K562 (cell line): Measurements from ENCODE around the gene AURKB. TPM values are rescaled to one million over a fixed set of nuclear protein-coding genes. Genes with fewer than 3 reads are reported as not detected.

Experiments
- ATAC-seq: fragments of 200-7000 bp; cut with Tn5 transposase; 3 replicates; pipeline ENCODE4 v1.9.1; 2020; ENCODE audit warnings: moderate library complexity
- BruUV-seq: library from RNA; stranded (reverse); fragments of 400-500 nt; replicated peaks from 2 replicates; lab custom pipeline; 2021; lab: Mats Ljungman, UMichigan
- CTCF ChIA-PET: fragments of 300-600 bp; formaldehyde crosslinking; extraction: SDS; loops from one replicate; lab custom pipeline; 2021; ENCODE audit warnings: low intra/inter-chr PET ratio; lab: Yijun Ruan, JAX
- POLR2A ChIA-PET: fragments of 300-600, 350-650 bp; sonication (Branson Sonifier 250); formaldehyde crosslinking; extraction: SDS; loops from one replicate; lab custom pipeline; 2021; ENCODE audit warnings: antibody characterized with exemption, inconsistent platforms; lab: Yijun Ruan, JAX
- DNase-seq, 4 experiments: peaks; one replicate each; pipeline versions ENCODE4 v3.0.0 to v3.0.0-alpha.2; 2011 to 2018; ENCODE audit warnings: low spot score in 3 of 4, mixed read lengths in 3 of 4; ENCODE audit errors: extremely low read depth in 1 of 4
- FAIRE-seq: peaks from 2 replicates; lab custom pipeline; 2011; peaks lifted over from hg19 to GRCh38; lab: Jason Lieb, UNC
- H2AFZ ChIP-seq: 2 replicates; pipeline ENCODE4 v1.6.0; 2011; ENCODE audit warnings: low read depth, low read length, control low read depth, inconsistent platforms
- H3K27ac ChIP-seq: fragments of 200-600 bp; 3 replicates; pipeline ENCODE4 v1.8.0; 2011; ENCODE audit warnings: low read depth, mild to moderate bottlenecking, control low read depth, inconsistent platforms, low read length, moderate library complexity, mixed read lengths; ENCODE audit errors: extremely low read depth
- H3K27me3 ChIP-seq, 2 experiments: fragments of 300-600 bp in 1 of 2; 2 replicates in 1 of 2; 3 replicates in 1 of 2; pipeline versions ENCODE4 v1.6.0 to v1.8.0; 2011; ENCODE audit warnings: inconsistent platforms in 2 of 2, low read length in 2 of 2, mild to moderate bottlenecking in 1 of 2, mixed read lengths in 1 of 2, moderate library complexity in 1 of 2; ENCODE audit not compliant: control insufficient read depth in 2 of 2, insufficient read depth in 2 of 2
- H3K36me3 ChIP-seq: fragments of 300-600 bp; 3 replicates; pipeline ENCODE4 v1.8.0; 2011; ENCODE audit warnings: mild to moderate bottlenecking, low read length, inconsistent platforms; ENCODE audit not compliant: control insufficient read depth, insufficient read depth
- H3K4me1 ChIP-seq, 2 experiments: fragments of 200-600 bp in 1 of 2; replicated peaks in 1 of 2; 2 replicates in 1 of 2; 3 replicates in 1 of 2; pipeline versions ENCODE4 v1.5.1 to v1.8.0; 2011; ENCODE audit warnings: inconsistent platforms in 2 of 2, low read length in 2 of 2, mild to moderate bottlenecking in 1 of 2, mixed read lengths in 1 of 2, moderate library complexity in 1 of 2; ENCODE audit not compliant: control insufficient read depth in 2 of 2, insufficient read depth in 2 of 2
- H3K4me2 ChIP-seq: 2 replicates; pipeline ENCODE4 v1.6.1; 2011; ENCODE audit warnings: low read length, control low read depth, inconsistent platforms, mixed read lengths; ENCODE audit not compliant: insufficient read depth
- H3K4me3 ChIP-seq: fragments of 200-600 bp; sonication (generic), shearing (Covaris generic); 2 replicates; pipeline ENCODE4 v1.5.1; 2016; ENCODE audit warnings: control low read depth, inconsistent platforms
- H3K79me2 ChIP-seq: fragments of 200-600 bp; 3 replicates; pipeline ENCODE4 v1.8.0; 2011; ENCODE audit warnings: low read length, inconsistent platforms; ENCODE audit not compliant: control insufficient read depth, insufficient read depth
- H3K9ac ChIP-seq, 2 experiments: 2 replicates each; pipeline versions ENCODE4 v1.6.0 to v1.6.1; 2011; ENCODE audit warnings: low read depth in 2 of 2, low read length in 2 of 2, control low read depth in 1 of 2, inconsistent platforms in 1 of 2, mild to moderate bottlenecking in 1 of 2, mixed read lengths in 1 of 2; ENCODE audit not compliant: insufficient read depth in 1 of 2
- H3K9me1 ChIP-seq: one replicate; pipeline ENCODE4 v1.6.0; 2011; ENCODE audit warnings: inconsistent platforms, mild to moderate bottlenecking, low read length, moderate library complexity; ENCODE audit not compliant: control insufficient read depth, insufficient read depth
- H3K9me3 ChIP-seq: replicated peaks from 2 replicates; pipeline ENCODE4 v1.5.1; 2011; ENCODE audit warnings: low read depth, low read length, inconsistent platforms; ENCODE audit not compliant: control insufficient read depth, insufficient read depth
- H4K20me1 ChIP-seq: replicated peaks from 2 replicates; pipeline ENCODE4 v1.6.1; 2011; ENCODE audit warnings: low read length, inconsistent platforms, mixed read lengths; ENCODE audit not compliant: control insufficient read depth, insufficient read depth
- ARID2 ChIP-seq: fragments of 450-650 bp; IDR thresholded peaks from 2 replicates; pipeline ENCODE4 v1.6.1; 2017; ENCODE audit warnings: antibody characterized with exemption, mild to moderate bottlenecking
- CBX1 ChIP-seq: sonication (generic); IDR thresholded peaks from 2 replicates; pipeline ENCODE4 v1.6.1; 2016; ENCODE audit warnings: antibody characterized with exemption, low read depth, mild to moderate bottlenecking
- GABPB1 ChIP-seq: sonication (generic); formaldehyde crosslinking; IDR thresholded peaks from 2 replicates; pipeline ENCODE4 v1.8.0; 2022; ENCODE audit warnings: mild to moderate bottlenecking, missing genetic modification reagents
- HMG20B ChIP-seq: fragments of 250-450 bp; sonication (Bioruptor Pico); IDR thresholded peaks from 2 replicates; pipeline ENCODE4 v1.5.0; 2021; ENCODE audit warnings: mild to moderate bottlenecking
- KDM5B ChIP-seq: fragments of 200-600 bp; sonication (generic); IDR thresholded peaks from 2 replicates; pipeline ENCODE4 v1.6.1; 2012; ENCODE audit warnings: low read depth, mild to moderate bottlenecking, moderate library complexity, low read length, control low read depth, inconsistent platforms; ENCODE audit not compliant: insufficient replicate concordance
- POLR2H ChIP-seq: IDR thresholded peaks from 2 replicates; pipeline ENCODE4 v1.6.1; 2016; ENCODE audit warnings: missing genetic modification characterization, low read depth, mild to moderate bottlenecking, control low read depth, missing compliant biosample characterization, moderate library complexity
- SMAD2 ChIP-seq: fragments of 150-350 bp; IDR thresholded peaks from 2 replicates; pipeline ENCODE4 v1.6.1; 2014; ENCODE audit warnings: low read depth, mild to moderate bottlenecking, low read length
- SMARCA5 ChIP-seq: fragments of 450-650 bp; IDR thresholded peaks from 2 replicates; pipeline ENCODE4 v1.6.1; 2016
- SMARCB1 ChIP-seq: IDR thresholded peaks from 2 replicates; pipeline ENCODE4 v1.6.1; 2011; ENCODE audit warnings: improper control_type of control experiment, low read depth; ENCODE audit not compliant: insufficient read length
- TRIM24 ChIP-seq, 2 experiments: fragments of 450-650 bp; IDR thresholded peaks; 2 replicates each; pipeline ENCODE4 v1.6.1; 2016
- ZNF507 ChIP-seq: conservative IDR thresholded peaks from 2 replicates; pipeline ENCODE4 v1.6.1; 2017; ENCODE audit warnings: missing genetic modification characterization, missing compliant biosample characterization
- ZNF780A ChIP-seq: fragments of 250-450 bp; sonication (Bioruptor Pico); IDR thresholded peaks from 2 replicates; pipeline ENCODE4 v1.5.0; 2021; ENCODE audit warnings: mild to moderate bottlenecking
- WGBS: fragments of 100-300 bp; shearing (Covaris generic); methylation state at CpG from one replicate; pipeline ENCODE4 v1.1.6; 2016; ENCODE audit warnings: low coverage, mixed read lengths; ENCODE audit not compliant: insufficient coverage; ENCODE audit errors: missing lambda C conversion rate; 5-methylcytosine and 5-hydroxymethylcytosine counted together
- in situ Hi-C: fragments of 300-500 bp; cut with MboI; formaldehyde crosslinking; loops from 4 replicates; pipeline ENCODE4 v1.15.0; 2018; ENCODE audit warnings: inconsistent platforms, mixed read lengths
- intact Hi-C: fragments of 100-400 bp; cut with micrococcal nuclease; formaldehyde crosslinking; loops from 2 replicates; pipeline ENCODE4 v1.14.2; 2022
- polyA plus RNA-seq, 8 experiments: library from polyadenylated mRNA; depleted of rRNA in 4 of 8; stranded (reverse) in 5 of 8; unstranded in 3 of 8; fragments of >200 nt; fragmentation: Nextera tagmentation in 2 of 8; fragmentation: Illumina TruSeq in 1 of 8; extraction: Ambion mirVana in 2 of 8; extraction: Trizol in 1 of 8; gene quantifications; 2 replicates each; pipeline versions ENCODE4 v1.2.1 to v1.2.3, GENCODE V29; 2011 to 2014; ENCODE audit warnings: inconsistent platforms in 1 of 8, missing spikeins in 1 of 8
- total RNA-seq, 7 experiments: library from RNA; depleted of rRNA in 6 of 7; stranded (reverse); fragments of >200 nt in 6 of 7; fragmentation: Illumina TruSeq in 2 of 7; extraction: Trizol in 2 of 7; gene quantifications; 2 replicates each; pipeline versions ENCODE4 v1.2.1 to v1.2.3, GENCODE V29; 2011 to 2021; ENCODE audit warnings: low replicate concordance in 1 of 7
- TF ChIP-seq, protein P1 (sequence below), 2 experiments: fragments of 450-650 bp; IDR thresholded peaks; 2 replicates each; pipeline ENCODE4 v1.6.1; 2016
- TF ChIP-seq, protein P2 (sequence below): fragments of 250-450 bp; sonication (Bioruptor Pico); IDR thresholded peaks from 2 replicates; pipeline ENCODE4 v1.5.0; 2021; ENCODE audit warnings: mild to moderate bottlenecking, moderate library complexity
- TF ChIP-seq, protein P3 (sequence below): sonication (generic); formaldehyde crosslinking; IDR thresholded peaks from 2 replicates; pipeline ENCODE4 v1.8.0; 2022; ENCODE audit warnings: mild to moderate bottlenecking, missing genetic modification reagents

Gene AURKB
- total and polyA plus RNA-seq, 9 of the 15 experiments (the other 6 are each of a cell fraction or from before 2014, with no cell fraction given), result 27.2 to 114 (median 74.8) TPM

DNA sequence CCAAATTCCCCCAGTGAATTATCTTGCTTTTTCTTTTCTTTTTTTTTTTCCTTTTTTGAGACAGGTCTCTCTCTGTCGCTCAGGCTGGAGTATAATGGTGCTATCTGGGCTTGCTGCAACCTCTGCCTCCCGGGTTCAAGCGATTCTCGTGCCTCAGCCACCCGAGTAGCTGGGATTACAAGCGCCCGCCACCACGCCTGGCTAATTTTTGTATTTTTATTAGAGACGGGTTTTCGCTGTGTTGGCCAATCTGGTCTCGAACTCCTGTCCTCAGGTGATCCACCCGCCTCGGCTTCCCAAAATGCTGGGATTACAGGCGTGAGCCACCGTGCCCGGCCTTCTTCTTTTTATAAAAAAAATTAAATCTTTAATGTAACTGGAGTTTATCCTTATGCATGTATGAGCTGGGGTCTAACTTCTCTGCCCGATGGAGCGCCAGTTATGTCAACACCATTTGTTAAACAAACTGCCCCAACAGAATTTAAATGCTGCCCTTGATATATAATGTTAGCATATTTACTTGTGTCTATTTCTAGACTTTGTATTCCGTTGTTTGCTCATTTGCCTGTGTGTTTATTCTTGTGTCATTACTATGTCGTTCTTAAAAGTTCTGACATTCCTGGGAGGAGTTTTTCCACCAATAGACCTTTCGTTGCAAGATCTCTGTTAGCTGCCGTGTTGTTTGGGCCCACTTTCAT lies 535 bp upstream of the AURKB start (continued):
- TF ChIP-seq SMARCB1 (no peak), POLR2H (tag) (0 out of 2 replicates have a peak, but pooled peaks have one; percentile 53), HMG20B (CRISPR knock-in tag) (no peak), ZNF507 (tag) (0 out of 2 replicates have a peak, but pooled peaks have one; percentile 11), SMARCA5 (0 out of 2 replicates have a peak, but pooled peaks have one; percentile 10), ZNF780A (CRISPR knock-in tag) (no peak)
- TF ChIP-seq, all 486 proteins: peak for 9

DNA sequence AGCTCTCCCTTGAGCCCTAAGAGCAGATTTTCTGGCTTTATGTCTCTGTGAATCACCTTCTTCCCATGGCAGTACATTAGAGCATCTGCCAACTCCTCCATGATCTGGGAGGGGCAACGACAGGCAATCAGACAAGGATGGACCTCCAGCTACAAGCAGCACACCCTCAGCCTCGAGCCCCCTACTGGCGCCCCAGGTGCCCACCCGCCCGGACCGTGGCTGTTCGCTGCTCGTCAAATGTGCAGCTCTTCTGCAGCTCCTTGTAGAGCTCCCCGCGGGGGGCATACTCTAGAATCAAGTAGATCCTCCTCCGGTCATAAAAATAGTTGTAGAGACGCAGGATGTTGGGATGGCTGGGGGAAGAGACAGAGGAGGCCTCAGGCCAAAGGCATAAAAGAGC lies 3.8 kb downstream of the AURKB start:
- Histone ChIP-seq H3K9me1 (no peaks in the 10 kb centered on the region), H4K20me1 (no peaks in the 10 kb centered on the region), H3K4me1 (peaks cover 6 to 19% of the 10 kb centered on the region in 2 experiments; a peak in 4 of 5 replicates), H3K27me3 (no peaks in the 10 kb centered on the region), H2AFZ (no peak overlapping the region), H3K4me2 (no peak overlapping the region), H3K79me2 (peaks cover 32% of the 10 kb centered on the region), H3K9ac (no peak overlapping the region; a peak in 1 of 4 replicates), H3K27ac (no peak overlapping the region), H3K9me3 (no peaks in the 10 kb centered on the region), H3K36me3 (peaks cover 50% of the 10 kb centered on the region), H3K4me3 (no peak overlapping the region)
- in situ Hi-C loops (no loop called here), intact Hi-C loops (no loop called here)
- ATAC-seq (no peak), DNase-seq (no peak), FAIRE-seq (no peak)
- CTCF ChIA-PET, result no interaction called here
- BruUV-seq, result no TSS peak
- WGBS, result 100% methylated on average over 5 of the region's 12 CpGs
- TF ChIP-seq, protein P1, sequence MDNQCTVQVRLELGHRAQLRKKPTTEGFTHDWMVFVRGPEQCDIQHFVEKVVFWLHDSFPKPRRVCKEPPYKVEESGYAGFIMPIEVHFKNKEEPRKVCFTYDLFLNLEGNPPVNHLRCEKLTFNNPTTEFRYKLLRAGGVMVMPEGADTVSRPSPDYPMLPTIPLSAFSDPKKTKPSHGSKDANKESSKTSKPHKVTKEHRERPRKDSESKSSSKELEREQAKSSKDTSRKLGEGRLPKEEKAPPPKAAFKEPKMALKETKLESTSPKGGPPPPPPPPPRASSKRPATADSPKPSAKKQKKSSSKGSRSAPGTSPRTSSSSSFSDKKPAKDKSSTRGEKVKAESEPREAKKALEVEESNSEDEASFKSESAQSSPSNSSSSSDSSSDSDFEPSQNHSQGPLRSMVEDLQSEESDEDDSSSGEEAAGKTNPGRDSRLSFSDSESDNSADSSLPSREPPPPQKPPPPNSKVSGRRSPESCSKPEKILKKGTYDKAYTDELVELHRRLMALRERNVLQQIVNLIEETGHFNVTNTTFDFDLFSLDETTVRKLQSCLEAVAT (IDR thresholded peaks at IDR 0.05), result no peak
- no peak for TF ChIP-seq SMAD2
- no peak for TF ChIP-seq CBX1
- TF ChIP-seq ARID2, result no peak
- no peak for TF ChIP-seq KDM5B
- TF ChIP-seq GABPB1, result no peak
- TF ChIP-seq TRIM24 (IDR thresholded peaks at IDR 0.05), result no peak
- TF ChIP-seq, protein P2, sequence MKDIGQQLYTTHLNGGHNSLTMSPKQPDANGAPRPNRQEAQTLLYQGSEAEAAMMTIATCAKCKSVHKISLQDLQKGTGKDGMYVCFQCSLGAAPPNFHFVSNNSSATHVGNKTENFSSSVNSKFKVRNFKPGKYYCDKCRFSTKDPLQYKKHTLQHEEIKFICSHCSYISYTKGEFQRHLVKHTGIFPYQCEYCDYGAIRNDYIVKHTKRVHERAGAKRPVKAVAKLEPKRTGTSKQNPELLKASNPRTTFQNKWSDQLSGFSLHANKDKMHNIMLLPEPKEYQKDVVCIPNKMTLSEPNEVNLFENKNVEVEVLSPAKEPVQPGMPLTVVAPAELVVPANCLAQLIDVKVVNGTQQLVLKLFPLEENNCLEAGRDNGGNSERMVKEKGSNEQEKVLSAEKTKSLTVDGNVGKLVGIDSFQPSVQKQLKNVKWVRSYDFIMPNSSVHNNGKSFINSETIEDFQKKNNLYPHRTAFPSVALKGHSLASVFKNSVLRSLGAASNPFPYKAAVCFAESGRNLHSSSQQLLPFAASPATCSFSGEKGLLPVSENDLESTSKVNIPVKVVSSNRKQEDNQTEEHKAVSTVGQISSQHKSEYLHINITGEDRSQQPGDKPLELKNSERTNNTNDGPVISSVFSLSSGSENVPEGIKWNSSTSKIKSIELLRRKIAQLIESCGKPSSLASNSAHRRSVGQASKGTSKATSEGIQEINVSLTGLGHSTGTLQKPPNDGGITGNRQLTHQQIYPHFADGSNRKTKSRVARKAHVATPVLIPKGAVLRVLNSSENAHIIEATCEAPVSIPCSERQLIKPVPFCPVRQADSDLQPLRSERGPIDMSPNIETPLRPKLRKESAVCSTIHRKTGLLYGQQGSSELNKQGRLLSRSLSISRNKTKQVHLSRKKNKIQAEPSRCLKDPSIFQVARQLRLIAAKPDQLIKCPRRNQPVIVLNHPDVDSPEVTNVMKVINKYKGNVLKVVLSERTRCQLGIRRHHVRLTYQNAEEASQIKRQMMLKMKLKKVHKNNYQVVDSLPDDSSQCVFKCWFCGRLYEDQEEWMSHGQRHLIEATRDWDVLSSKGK (CRISPR knock-in tag), result no peak
- TF ChIP-seq, protein P3, sequence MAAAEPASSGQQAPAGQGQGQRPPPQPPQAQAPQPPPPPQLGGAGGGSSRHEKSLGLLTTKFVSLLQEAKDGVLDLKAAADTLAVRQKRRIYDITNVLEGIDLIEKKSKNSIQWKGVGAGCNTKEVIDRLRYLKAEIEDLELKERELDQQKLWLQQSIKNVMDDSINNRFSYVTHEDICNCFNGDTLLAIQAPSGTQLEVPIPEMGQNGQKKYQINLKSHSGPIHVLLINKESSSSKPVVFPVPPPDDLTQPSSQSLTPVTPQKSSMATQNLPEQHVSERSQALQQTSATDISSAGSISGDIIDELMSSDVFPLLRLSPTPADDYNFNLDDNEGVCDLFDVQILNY (CRISPR knock-in tag), result no peak
- POLR2A ChIA-PET, result interaction anchor here (1.0 to 1.3 kb wide), 3 partner anchors 12 to 33 kb away, joined by 3 to 5 read pairs (median 3); partner anchors contain the start of gene BORCS6
